HepG2 (cell line): ENCODE results near the gene GPR156.

Experiments used
- GABPA ChIP-seq, 2 experiments: IDR thresholded peaks; 2 replicates each; pipeline ENCODE4 v1.6.1; 2011 to 2016; ENCODE audit warnings: low read depth in 2 of 2, low read length in 1 of 2, missing biosample characterization in 1 of 2, missing genetic modification characterization in 1 of 2
- RFXAP ChIP-seq: sonication (generic); formaldehyde crosslinking; IDR thresholded peaks from 2 replicates; pipeline ENCODE4 v1.4.0; 2020; ENCODE audit warnings: missing genetic modification reagents, borderline replicate concordance
- SNRNP70 ChIP-seq: fragments of 200-400 bp; formaldehyde crosslinking; IDR thresholded peaks from 2 replicates; pipeline ENCODE4 v1.6.1; 2017; ENCODE audit warnings: mild to moderate bottlenecking, low read depth, low read length, moderate library complexity
- ZNF672 ChIP-seq: sonication (generic); formaldehyde crosslinking; IDR thresholded peaks from 2 replicates; pipeline ENCODE4 v1.8.1; 2022; ENCODE audit warnings: missing genetic modification reagents

DNA sequence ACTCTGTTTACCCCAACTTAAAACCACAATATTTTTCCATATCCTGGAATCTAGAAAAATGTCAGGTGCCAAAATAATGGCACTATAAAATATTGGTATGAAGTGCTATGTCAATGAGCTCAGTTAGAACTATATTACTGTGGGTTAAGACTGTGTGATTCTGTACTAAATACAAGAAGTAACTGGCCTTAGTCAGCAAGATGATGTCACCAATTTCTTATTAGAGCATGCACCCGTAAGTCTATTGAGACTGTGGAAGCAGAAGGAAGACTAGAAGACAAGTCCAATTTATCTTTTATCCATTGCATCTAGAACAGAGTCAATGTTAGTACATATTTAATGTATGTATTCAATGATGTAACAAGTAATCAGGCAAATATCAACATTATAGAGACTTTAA is 39.2 kb upstream of the GPR156 start:
- TF ChIP-seq GABPA (IDR thresholded peaks at IDR 0.05; ENCODE audit: low read depth, low read length) (no peak), GABPA (CRISPR knock-in tag; IDR thresholded peaks at IDR 0.05; ENCODE audit: low read depth) (no peak), SNRNP70 (no peak), RFXAP (CRISPR knock-in tag) (no peak), ZNF672 (no peak)
